HCT116 (cell line): Measurements from ENCODE around the gene PHF19.

Source experiments
- CTCF ChIP-seq, 3 experiments: fragments of 200-600 bp in 1 of 3; sonication (generic) in 1 of 3; IDR thresholded peaks in 2 of 3; conservative IDR thresholded peaks in 1 of 3; 2 replicates each; pipeline ENCODE4 v1.5.1; 2012 to 2017; ENCODE audit warnings: low read depth in 2 of 3, low read length in 2 of 3, antibody characterized with exemption in 1 of 3, borderline replicate concordance in 1 of 3, control low read depth in 1 of 3, mild to moderate bottlenecking in 1 of 3, mixed read lengths in 1 of 3, mixed run types in 1 of 3, moderate library complexity in 1 of 3; ENCODE audit not compliant: insufficient read depth in 1 of 3
- EGR1 ChIP-seq: IDR thresholded peaks from 2 replicates; pipeline ENCODE4 v1.6.1; 2012; ENCODE audit warnings: low read depth
- EZH2 ChIP-seq: fragments of 200-600 bp; sonication (generic); IDR thresholded peaks from 2 replicates; pipeline ENCODE4 v1.6.1; 2017; ENCODE audit warnings: antibody characterized with exemption, mixed run types
- POLR2A ChIP-seq: IDR thresholded peaks from 2 replicates; pipeline ENCODE4 v1.7.0; 2011; ENCODE audit warnings: borderline replicate concordance; ENCODE audit not compliant: insufficient read depth, insufficient read length; ENCODE audit errors: extremely low read depth
- YY1 ChIP-seq: IDR thresholded peaks from 2 replicates; pipeline ENCODE4 v1.6.1; 2011; ENCODE audit warnings: low read length, low read depth, moderate library complexity, mild to moderate bottlenecking; ENCODE audit not compliant: insufficient replicate concordance; ENCODE audit errors: extremely low read depth
- TF ChIP-seq, protein P1 (sequence below): IDR thresholded peaks from 2 replicates; pipeline ENCODE4 v1.6.1; 2012
- TF ChIP-seq, protein P2 (sequence below): IDR thresholded peaks from 2 replicates; pipeline ENCODE4 v1.6.1; 2012

- TF ChIP-seq CTCF (IDR thresholded peaks at IDR 0.05 in 2 of 3, conservative IDR thresholded peaks at IDR 0.05 in 1 of 3; ENCODE audit: borderline replicate concordance in 1 of 3, insufficient read depth in 1 of 3, low read depth in 2 of 3, low read length in 2 of 3) (no peak), POLR2A (no peak), EZH2 (no peak), EGR1 (no peak), YY1 (no peak)
- TF ChIP-seq, protein P1, sequence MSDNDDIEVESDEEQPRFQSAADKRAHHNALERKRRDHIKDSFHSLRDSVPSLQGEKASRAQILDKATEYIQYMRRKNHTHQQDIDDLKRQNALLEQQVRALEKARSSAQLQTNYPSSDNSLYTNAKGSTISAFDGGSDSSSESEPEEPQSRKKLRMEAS = no peak
- TF ChIP-seq, protein P2, sequence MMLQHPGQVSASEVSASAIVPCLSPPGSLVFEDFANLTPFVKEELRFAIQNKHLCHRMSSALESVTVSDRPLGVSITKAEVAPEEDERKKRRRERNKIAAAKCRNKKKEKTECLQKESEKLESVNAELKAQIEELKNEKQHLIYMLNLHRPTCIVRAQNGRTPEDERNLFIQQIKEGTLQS = no peak
Observed at GRCh38 chr9:120829650-120830049, 47.3 kb downstream of the PHF19 start.
